WTC11 (cell line): Measurements from ENCODE around the gene CREBBP. TPM values are rescaled to one million over a fixed set of nuclear protein-coding genes. Genes with fewer than 3 reads are reported as not detected.

Source experiments
- ATAC-seq: fragments of 200-7000 bp; cut with Tn5 transposase; 2 replicates; pipeline ENCODE4 v1.10.0; 2021; ENCODE audit warnings: mild to moderate bottlenecking, moderate library complexity
- CTCF ChIA-PET: fragments of 300-600 bp; sonication (Branson Sonifier 250); formaldehyde crosslinking; loops from one replicate; lab custom pipeline; 2021; ENCODE audit warnings: antibody characterized with exemption; lab: Charles Lee
- POLR2A ChIA-PET: fragments of 350-600 bp; sonication (Branson Sonifier 250); formaldehyde crosslinking; loops from one replicate; lab custom pipeline; 2021; ENCODE audit warnings: antibody characterized with exemption; lab: Charles Lee
- DNase-seq: peaks from one replicate; pipeline ENCODE4 v3.0.0; 2021; ENCODE audit warnings: low spot score
- H3K27ac Mint-ChIP-seq: 2 replicates; pipeline ENCODE4 v1.8.0; 2021; ENCODE audit warnings: mixed read lengths
- H3K27me3 Mint-ChIP-seq: 2 replicates; pipeline ENCODE4 v1.8.0; 2021; ENCODE audit warnings: low read depth, mild to moderate bottlenecking, moderate library complexity, mixed read lengths
- H3K36me3 Mint-ChIP-seq: 2 replicates; pipeline ENCODE4 v1.8.0; 2021; ENCODE audit warnings: mixed read lengths
- H3K4me1 Mint-ChIP-seq: 2 replicates; pipeline ENCODE4 v1.8.0; 2022; ENCODE audit warnings: mixed read lengths
- H3K4me3 Mint-ChIP-seq: 2 replicates; pipeline ENCODE4 v1.8.0; 2021; ENCODE audit warnings: mild to moderate bottlenecking, moderate library complexity, mixed read lengths
- H3K9me3 Mint-ChIP-seq: 2 replicates; pipeline ENCODE4 v1.8.0; 2021; ENCODE audit warnings: mixed read lengths
- GABPB1 ChIP-seq: sonication (generic); formaldehyde crosslinking; IDR thresholded peaks from 2 replicates; pipeline ENCODE4 v1.8.1; 2023; ENCODE audit warnings: mild to moderate bottlenecking, missing genetic modification reagents
- JUN ChIP-seq: sonication (generic); formaldehyde crosslinking; IDR thresholded peaks from 2 replicates; pipeline ENCODE4 v1.8.0; 2023; ENCODE audit warnings: mild to moderate bottlenecking, missing genetic modification reagents
- KAT7 ChIP-seq: sonication (generic); formaldehyde crosslinking; IDR thresholded peaks from 2 replicates; pipeline ENCODE4 v1.8.1; 2023; ENCODE audit warnings: missing genetic modification reagents, mild to moderate bottlenecking, borderline replicate concordance
- NFYB ChIP-seq: sonication (generic); formaldehyde crosslinking; conservative IDR thresholded peaks from 2 replicates; pipeline ENCODE4 v1.8.0; 2022; ENCODE audit warnings: low read depth, missing genetic modification reagents
- SMAD3 ChIP-seq: sonication (generic); formaldehyde crosslinking; IDR thresholded peaks from 2 replicates; pipeline ENCODE4 v1.8.0; 2022; ENCODE audit warnings: missing genetic modification reagents, mild to moderate bottlenecking, borderline replicate concordance
- ZBTB21 ChIP-seq: sonication (generic); formaldehyde crosslinking; IDR thresholded peaks from 2 replicates; pipeline ENCODE4 v1.8.1; 2023; ENCODE audit warnings: mild to moderate bottlenecking, missing genetic modification reagents, borderline replicate concordance
- ZNF121 ChIP-seq: sonication (generic); formaldehyde crosslinking; IDR thresholded peaks from 2 replicates; pipeline ENCODE4 v1.8.0; 2023; ENCODE audit warnings: missing genetic modification reagents
- ZNF138 ChIP-seq: sonication (generic); formaldehyde crosslinking; conservative IDR thresholded peaks from 2 replicates; pipeline ENCODE4 v1.8.1; 2022; ENCODE audit warnings: mild to moderate bottlenecking, moderate library complexity, missing genetic modification reagents
- total RNA-seq: library from RNA; stranded (reverse); gene quantifications from 3 replicates; pipeline ENCODE4 v1.2.3, GENCODE V29; 2021
- TF ChIP-seq, protein P1 (sequence below): fragments of 250-450 bp; sonication (Bioruptor Pico); conservative IDR thresholded peaks from 2 replicates; pipeline ENCODE4 v1.9.0; 2021; ENCODE audit warnings: mild to moderate bottlenecking
- TF ChIP-seq, protein P2 (sequence below): sonication (generic); formaldehyde crosslinking; IDR thresholded peaks from 2 replicates; pipeline ENCODE4 v1.8.1; 2022; ENCODE audit warnings: low read depth, missing genetic modification reagents, borderline replicate concordance
- TF ChIP-seq, protein P3 (sequence below): sonication (generic); formaldehyde crosslinking; IDR thresholded peaks from 2 replicates; pipeline ENCODE4 v1.8.1; 2023; ENCODE audit warnings: mild to moderate bottlenecking, missing genetic modification reagents
- TF ChIP-seq, protein P4 (sequence below): sonication (generic); formaldehyde crosslinking; IDR thresholded peaks from 2 replicates; pipeline ENCODE4 v1.8.0; 2022; ENCODE audit warnings: missing genetic modification reagents
- TF ChIP-seq, protein P5 (sequence below): sonication (generic); formaldehyde crosslinking; IDR thresholded peaks from 2 replicates; pipeline ENCODE4 v1.8.0; 2023; ENCODE audit warnings: missing genetic modification reagents
- TF ChIP-seq, protein P6 (sequence below): fragments of 250-450 bp; sonication (Bioruptor Pico); IDR thresholded peaks from 2 replicates; pipeline ENCODE4 v1.8.0; 2021; ENCODE audit warnings: mild to moderate bottlenecking
- TF ChIP-seq, protein P7 (sequence below): sonication (generic); formaldehyde crosslinking; IDR thresholded peaks from 2 replicates; pipeline ENCODE4 v1.8.1; 2023; ENCODE audit warnings: mild to moderate bottlenecking, missing genetic modification reagents, moderate library complexity
- TF ChIP-seq, protein P8 (sequence below): sonication (generic); formaldehyde crosslinking; IDR thresholded peaks from 2 replicates; pipeline ENCODE4 v1.8.0; 2023; ENCODE audit warnings: mild to moderate bottlenecking, missing genetic modification reagents
- TF ChIP-seq, protein P9 (sequence below): sonication (generic); formaldehyde crosslinking; IDR thresholded peaks from 2 replicates; pipeline ENCODE4 v1.8.1; 2022; ENCODE audit warnings: mild to moderate bottlenecking, missing genetic modification reagents, moderate library complexity, borderline replicate concordance

Gene CREBBP
- total RNA-seq, 1 experiment from 2014 or later: 49.6 TPM

DNA sequence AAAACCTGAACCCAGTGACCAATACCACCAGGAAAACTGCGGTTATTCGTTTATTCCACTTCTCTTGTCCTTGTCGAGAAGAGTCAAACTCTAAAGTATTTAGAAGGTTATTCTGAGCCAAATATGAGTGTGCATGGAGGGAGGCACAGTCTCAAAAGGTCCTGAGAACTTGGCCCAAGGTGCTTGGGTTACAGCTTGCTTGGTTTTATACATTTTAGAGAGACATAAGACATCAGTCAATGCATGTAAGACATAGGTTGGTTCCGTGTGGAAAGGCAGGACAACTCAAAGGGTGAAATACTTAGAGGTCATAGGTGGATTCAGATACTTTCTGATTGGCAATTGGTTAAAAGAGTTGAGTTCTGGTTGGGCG lies 162.5 kb downstream of the CREBBP start:
- POLR2A ChIA-PET: interaction anchor here (0.7 kb wide), 1 partner anchor 531 kb away, joined by 3 read pairs; no protein-coding TSS in a partner anchor
- TF ChIP-seq ZBTB21 (CRISPR knock-in tag) (no peak), ZNF121 (CRISPR knock-in tag) (no peak), JUN (CRISPR knock-in tag) (no peak), SMAD3 (CRISPR knock-in tag) (no peak), GABPB1 (CRISPR knock-in tag) (no peak), KAT7 (no peak), NFYB (CRISPR knock-in tag) (no peak), ZNF138 (CRISPR knock-in tag) (no peak)
- TF ChIP-seq, protein P1, sequence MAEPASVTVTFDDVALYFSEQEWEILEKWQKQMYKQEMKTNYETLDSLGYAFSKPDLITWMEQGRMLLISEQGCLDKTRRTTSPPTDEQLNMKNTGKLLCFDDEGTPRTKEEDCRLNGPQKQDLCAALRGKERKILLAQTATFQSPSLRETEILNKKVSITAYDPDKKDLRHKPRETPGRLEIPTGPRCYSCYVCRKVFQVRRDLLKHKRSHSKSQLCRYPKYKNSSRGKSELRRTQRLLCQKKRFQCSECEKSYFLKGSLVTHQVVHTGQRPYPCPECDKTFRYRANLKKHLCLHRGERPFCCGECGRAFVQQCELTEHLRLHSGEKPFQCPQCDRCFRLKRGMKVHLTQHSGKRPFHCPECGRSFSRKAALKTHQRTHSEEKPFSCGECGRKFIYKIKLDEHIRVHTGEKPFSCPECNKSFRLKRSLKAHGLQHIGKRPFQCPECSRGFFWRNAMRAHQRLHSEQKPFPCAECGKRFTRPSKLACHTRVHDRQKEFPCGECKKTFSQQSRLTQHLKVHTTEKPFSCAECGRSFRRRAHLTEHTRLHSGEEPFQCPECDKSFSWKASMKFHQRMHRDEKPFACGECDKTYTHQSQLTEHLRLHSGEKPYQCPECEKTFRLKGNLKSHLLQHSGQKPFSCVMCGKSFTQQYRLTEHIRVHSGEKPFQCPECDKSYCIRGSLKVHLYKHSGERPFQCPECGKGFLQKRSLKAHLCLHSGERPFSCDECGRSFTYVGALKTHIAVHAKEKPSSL (CRISPR knock-in tag): no peak
- TF ChIP-seq, protein P2, sequence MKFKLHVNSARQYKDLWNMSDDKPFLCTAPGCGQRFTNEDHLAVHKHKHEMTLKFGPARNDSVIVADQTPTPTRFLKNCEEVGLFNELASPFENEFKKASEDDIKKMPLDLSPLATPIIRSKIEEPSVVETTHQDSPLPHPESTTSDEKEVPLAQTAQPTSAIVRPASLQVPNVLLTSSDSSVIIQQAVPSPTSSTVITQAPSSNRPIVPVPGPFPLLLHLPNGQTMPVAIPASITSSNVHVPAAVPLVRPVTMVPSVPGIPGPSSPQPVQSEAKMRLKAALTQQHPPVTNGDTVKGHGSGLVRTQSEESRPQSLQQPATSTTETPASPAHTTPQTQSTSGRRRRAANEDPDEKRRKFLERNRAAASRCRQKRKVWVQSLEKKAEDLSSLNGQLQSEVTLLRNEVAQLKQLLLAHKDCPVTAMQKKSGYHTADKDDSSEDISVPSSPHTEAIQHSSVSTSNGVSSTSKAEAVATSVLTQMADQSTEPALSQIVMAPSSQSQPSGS (CRISPR knock-in tag): no peak
- TF ChIP-seq, protein P3, sequence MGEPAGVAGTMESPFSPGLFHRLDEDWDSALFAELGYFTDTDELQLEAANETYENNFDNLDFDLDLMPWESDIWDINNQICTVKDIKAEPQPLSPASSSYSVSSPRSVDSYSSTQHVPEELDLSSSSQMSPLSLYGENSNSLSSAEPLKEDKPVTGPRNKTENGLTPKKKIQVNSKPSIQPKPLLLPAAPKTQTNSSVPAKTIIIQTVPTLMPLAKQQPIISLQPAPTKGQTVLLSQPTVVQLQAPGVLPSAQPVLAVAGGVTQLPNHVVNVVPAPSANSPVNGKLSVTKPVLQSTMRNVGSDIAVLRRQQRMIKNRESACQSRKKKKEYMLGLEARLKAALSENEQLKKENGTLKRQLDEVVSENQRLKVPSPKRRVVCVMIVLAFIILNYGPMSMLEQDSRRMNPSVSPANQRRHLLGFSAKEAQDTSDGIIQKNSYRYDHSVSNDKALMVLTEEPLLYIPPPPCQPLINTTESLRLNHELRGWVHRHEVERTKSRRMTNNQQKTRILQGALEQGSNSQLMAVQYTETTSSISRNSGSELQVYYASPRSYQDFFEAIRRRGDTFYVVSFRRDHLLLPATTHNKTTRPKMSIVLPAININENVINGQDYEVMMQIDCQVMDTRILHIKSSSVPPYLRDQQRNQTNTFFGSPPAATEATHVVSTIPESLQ (CRISPR knock-in tag): no peak
- TF ChIP-seq, protein P4, sequence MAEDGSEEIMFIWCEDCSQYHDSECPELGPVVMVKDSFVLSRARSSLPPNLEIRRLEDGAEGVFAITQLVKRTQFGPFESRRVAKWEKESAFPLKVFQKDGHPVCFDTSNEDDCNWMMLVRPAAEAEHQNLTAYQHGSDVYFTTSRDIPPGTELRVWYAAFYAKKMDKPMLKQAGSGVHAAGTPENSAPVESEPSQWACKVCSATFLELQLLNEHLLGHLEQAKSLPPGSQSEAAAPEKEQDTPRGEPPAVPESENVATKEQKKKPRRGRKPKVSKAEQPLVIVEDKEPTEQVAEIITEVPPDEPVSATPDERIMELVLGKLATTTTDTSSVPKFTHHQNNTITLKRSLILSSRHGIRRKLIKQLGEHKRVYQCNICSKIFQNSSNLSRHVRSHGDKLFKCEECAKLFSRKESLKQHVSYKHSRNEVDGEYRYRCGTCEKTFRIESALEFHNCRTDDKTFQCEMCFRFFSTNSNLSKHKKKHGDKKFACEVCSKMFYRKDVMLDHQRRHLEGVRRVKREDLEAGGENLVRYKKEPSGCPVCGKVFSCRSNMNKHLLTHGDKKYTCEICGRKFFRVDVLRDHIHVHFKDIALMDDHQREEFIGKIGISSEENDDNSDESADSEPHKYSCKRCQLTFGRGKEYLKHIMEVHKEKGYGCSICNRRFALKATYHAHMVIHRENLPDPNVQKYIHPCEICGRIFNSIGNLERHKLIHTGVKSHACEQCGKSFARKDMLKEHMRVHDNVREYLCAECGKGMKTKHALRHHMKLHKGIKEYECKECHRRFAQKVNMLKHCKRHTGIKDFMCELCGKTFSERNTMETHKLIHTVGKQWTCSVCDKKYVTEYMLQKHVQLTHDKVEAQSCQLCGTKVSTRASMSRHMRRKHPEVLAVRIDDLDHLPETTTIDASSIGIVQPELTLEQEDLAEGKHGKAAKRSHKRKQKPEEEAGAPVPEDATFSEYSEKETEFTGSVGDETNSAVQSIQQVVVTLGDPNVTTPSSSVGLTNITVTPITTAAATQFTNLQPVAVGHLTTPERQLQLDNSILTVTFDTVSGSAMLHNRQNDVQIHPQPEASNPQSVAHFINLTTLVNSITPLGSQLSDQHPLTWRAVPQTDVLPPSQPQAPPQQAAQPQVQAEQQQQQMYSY (CRISPR knock-in tag): no peak
- TF ChIP-seq, protein P5, sequence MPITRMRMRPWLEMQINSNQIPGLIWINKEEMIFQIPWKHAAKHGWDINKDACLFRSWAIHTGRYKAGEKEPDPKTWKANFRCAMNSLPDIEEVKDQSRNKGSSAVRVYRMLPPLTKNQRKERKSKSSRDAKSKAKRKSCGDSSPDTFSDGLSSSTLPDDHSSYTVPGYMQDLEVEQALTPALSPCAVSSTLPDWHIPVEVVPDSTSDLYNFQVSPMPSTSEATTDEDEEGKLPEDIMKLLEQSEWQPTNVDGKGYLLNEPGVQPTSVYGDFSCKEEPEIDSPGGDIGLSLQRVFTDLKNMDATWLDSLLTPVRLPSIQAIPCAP (CRISPR knock-in tag): no peak
- TF ChIP-seq, protein P6, sequence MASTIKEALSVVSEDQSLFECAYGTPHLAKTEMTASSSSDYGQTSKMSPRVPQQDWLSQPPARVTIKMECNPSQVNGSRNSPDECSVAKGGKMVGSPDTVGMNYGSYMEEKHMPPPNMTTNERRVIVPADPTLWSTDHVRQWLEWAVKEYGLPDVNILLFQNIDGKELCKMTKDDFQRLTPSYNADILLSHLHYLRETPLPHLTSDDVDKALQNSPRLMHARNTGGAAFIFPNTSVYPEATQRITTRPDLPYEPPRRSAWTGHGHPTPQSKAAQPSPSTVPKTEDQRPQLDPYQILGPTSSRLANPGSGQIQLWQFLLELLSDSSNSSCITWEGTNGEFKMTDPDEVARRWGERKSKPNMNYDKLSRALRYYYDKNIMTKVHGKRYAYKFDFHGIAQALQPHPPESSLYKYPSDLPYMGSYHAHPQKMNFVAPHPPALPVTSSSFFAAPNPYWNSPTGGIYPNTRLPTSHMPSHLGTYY (CRISPR knock-in tag): no peak
- TF ChIP-seq, protein P7, sequence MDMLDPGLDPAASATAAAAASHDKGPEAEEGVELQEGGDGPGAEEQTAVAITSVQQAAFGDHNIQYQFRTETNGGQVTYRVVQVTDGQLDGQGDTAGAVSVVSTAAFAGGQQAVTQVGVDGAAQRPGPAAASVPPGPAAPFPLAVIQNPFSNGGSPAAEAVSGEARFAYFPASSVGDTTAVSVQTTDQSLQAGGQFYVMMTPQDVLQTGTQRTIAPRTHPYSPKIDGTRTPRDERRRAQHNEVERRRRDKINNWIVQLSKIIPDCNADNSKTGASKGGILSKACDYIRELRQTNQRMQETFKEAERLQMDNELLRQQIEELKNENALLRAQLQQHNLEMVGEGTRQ (CRISPR knock-in tag): no peak
- TF ChIP-seq, protein P8, sequence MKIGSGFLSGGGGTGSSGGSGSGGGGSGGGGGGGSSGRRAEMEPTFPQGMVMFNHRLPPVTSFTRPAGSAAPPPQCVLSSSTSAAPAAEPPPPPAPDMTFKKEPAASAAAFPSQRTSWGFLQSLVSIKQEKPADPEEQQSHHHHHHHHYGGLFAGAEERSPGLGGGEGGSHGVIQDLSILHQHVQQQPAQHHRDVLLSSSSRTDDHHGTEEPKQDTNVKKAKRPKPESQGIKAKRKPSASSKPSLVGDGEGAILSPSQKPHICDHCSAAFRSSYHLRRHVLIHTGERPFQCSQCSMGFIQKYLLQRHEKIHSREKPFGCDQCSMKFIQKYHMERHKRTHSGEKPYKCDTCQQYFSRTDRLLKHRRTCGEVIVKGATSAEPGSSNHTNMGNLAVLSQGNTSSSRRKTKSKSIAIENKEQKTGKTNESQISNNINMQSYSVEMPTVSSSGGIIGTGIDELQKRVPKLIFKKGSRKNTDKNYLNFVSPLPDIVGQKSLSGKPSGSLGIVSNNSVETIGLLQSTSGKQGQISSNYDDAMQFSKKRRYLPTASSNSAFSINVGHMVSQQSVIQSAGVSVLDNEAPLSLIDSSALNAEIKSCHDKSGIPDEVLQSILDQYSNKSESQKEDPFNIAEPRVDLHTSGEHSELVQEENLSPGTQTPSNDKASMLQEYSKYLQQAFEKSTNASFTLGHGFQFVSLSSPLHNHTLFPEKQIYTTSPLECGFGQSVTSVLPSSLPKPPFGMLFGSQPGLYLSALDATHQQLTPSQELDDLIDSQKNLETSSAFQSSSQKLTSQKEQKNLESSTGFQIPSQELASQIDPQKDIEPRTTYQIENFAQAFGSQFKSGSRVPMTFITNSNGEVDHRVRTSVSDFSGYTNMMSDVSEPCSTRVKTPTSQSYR: no peak
- TF ChIP-seq, protein P9, sequence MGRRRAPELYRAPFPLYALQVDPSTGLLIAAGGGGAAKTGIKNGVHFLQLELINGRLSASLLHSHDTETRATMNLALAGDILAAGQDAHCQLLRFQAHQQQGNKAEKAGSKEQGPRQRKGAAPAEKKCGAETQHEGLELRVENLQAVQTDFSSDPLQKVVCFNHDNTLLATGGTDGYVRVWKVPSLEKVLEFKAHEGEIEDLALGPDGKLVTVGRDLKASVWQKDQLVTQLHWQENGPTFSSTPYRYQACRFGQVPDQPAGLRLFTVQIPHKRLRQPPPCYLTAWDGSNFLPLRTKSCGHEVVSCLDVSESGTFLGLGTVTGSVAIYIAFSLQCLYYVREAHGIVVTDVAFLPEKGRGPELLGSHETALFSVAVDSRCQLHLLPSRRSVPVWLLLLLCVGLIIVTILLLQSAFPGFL (CRISPR knock-in tag): no peak
- TF ChIP-seq, all 79 proteins: peak for 0
- Mint-ChIP-seq H3K27ac (peak overlapping the region; percentile 58), H3K27me3 (no peaks in the 10 kb centered on the region), H3K9me3 (no peaks in the 10 kb centered on the region), H3K4me1 (peaks cover 36% of the 10 kb centered on the region), H3K4me3 (peak overlapping the region; percentile 85), H3K36me3 (peaks cover 11% of the 10 kb centered on the region)
- ATAC-seq (no peak), DNase-seq (no peak)
- CTCF ChIA-PET: interaction anchor here (0.8 to 1.7 kb wide), 3 partner anchors 27 to 220 kb away, joined by 3 to 6 read pairs (median 3); no protein-coding TSS in a partner anchor
